Body of pancreas (tissue), 4 donors: Measurements from ENCODE around the gene MRAS. TPM values are rescaled to one million over a fixed set of nuclear protein-coding genes. Genes with fewer than 3 reads are reported as not detected.
"Not testable (repeated sequence)": the region's sequence is repeated elsewhere in the genome, so short reads cannot be mapped to it uniquely, and the experiment has no call there.

Source experiments
- ATAC-seq: fragments of 150-250 bp; one replicate; pipeline ENCODE4 v1.9.1; 2016
- DNase-seq, 4 donors: peaks; one replicate each; pipeline ENCODE4 v3.0.0-alpha.2; 2019
- H3K27ac ChIP-seq, 4 donors: fragments of 200-600 bp; sonication (generic); 1 replicate in 3 of 4; 2 replicates in 1 of 4; pipeline versions ENCODE4 v1.5.1 to v1.6.1; 2016 to 2019; ENCODE audit warnings: mild to moderate bottlenecking in 1 of 4, mixed read lengths in 1 of 4, moderate library complexity in 1 of 4
- H3K27me3 ChIP-seq, 2 donors: fragments of 200-600 bp; sonication (generic); one replicate each; pipeline ENCODE4 v1.6.0; 2016; ENCODE audit warnings: mild to moderate bottlenecking in 1 of 2
- H3K36me3 ChIP-seq, 2 donors: fragments of 200-600 bp; sonication (generic); replicated peaks in 1 of 2; 2 replicates each; pipeline ENCODE4 v1.5.1; 2016; ENCODE audit warnings: low read depth in 2 of 2; ENCODE audit not compliant: insufficient read depth in 1 of 2
- H3K4me1 ChIP-seq: fragments of 200-600 bp; sonication (generic); one replicate; pipeline ENCODE4 v1.6.0; 2016
- H3K4me3 ChIP-seq, 2 donors: fragments of 200-600 bp; sonication (generic); 1 replicate in 1 of 2; 2 replicates in 1 of 2; pipeline ENCODE4 v1.5.1; 2016 to 2019
- H3K9me3 ChIP-seq, 3 donors: fragments of 200-600 bp; sonication (generic); 1 replicate in 2 of 3; 2 replicates in 1 of 3; pipeline ENCODE4 v1.5.1; 2016
- POLR2A ChIP-seq, 3 donors: fragments of 450-650 bp; IDR thresholded peaks; one replicate each; pipeline ENCODE4 v1.6.1; 2016; ENCODE audit warnings: antibody characterized with exemption in 3 of 3, mild to moderate bottlenecking in 2 of 3
- WGBS, 2 donors: methylation state at CpG; one replicate each; pipeline ENCODE4 v1.1.5; 2017; 5-methylcytosine and 5-hydroxymethylcytosine counted together
- intact Hi-C: fragments of 100-400 bp; cut with DNase I; formaldehyde crosslinking; loops from one replicate; pipeline ENCODE4 v1.15.1; 2023
- total RNA-seq, 2 donors: library from RNA; depleted of rRNA; stranded (reverse); fragments of >200 nt; gene quantifications; one replicate each; pipeline ENCODE4 v1.1.0, GENCODE V29; 2016
- TF ChIP-seq, protein P1 (sequence below), 7 experiments: fragments of 450-650 bp in 4 of 7; fragments of 200-600 bp in 3 of 7; sonication (generic) in 3 of 7; IDR thresholded peaks; one replicate each; pipeline ENCODE4 v1.5.1; 2016 to 2019; ENCODE audit warnings: antibody characterized with exemption in 7 of 7

MRAS gene
- total RNA-seq, 2 donors from 2014 or later = 9.9 to 20.1 TPM

DNA sequence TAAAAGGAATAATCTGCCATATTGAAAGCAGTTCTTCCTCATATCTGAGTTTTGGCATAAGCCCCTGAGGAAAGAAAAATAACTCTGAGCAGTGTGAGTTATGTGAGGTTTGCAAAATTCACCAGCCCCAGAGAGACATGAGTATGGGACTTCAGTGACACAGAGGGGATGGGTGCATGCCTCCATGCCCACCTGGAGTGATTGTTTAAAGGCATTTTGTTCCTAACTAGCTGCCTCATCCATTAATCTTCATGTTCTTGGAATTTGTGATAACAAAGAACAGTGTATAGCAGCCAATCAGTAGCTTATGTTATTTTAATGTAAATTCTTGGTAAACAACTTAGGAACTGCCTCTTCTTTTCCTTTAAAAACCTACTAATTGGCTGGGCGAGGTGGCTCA, 74.9 kb downstream of the MRAS start:
- Histone ChIP-seq H3K36me3 (no peaks in the 10 kb centered on the region), H3K4me3 (no peak overlapping the region), H3K27me3 (no peaks in the 10 kb centered on the region), H3K4me1 (no peaks in the 10 kb centered on the region), H3K9me3 (no peaks in the 10 kb centered on the region), H3K27ac (no peak overlapping the region)
- 73 to 93% methylated on average over 1 of the region's 1 CpG for WGBS, 2 donors
- ATAC-seq (no peak), DNase-seq (no peak)
- intact Hi-C loops = no loop called here
- no peak for TF ChIP-seq POLR2A (IDR thresholded peaks at IDR 0.05)
- TF ChIP-seq, protein P1, sequence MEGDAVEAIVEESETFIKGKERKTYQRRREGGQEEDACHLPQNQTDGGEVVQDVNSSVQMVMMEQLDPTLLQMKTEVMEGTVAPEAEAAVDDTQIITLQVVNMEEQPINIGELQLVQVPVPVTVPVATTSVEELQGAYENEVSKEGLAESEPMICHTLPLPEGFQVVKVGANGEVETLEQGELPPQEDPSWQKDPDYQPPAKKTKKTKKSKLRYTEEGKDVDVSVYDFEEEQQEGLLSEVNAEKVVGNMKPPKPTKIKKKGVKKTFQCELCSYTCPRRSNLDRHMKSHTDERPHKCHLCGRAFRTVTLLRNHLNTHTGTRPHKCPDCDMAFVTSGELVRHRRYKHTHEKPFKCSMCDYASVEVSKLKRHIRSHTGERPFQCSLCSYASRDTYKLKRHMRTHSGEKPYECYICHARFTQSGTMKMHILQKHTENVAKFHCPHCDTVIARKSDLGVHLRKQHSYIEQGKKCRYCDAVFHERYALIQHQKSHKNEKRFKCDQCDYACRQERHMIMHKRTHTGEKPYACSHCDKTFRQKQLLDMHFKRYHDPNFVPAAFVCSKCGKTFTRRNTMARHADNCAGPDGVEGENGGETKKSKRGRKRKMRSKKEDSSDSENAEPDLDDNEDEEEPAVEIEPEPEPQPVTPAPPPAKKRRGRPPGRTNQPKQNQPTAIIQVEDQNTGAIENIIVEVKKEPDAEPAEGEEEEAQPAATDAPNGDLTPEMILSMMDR (IDR thresholded peaks at IDR 0.05) = no peak

DNA sequence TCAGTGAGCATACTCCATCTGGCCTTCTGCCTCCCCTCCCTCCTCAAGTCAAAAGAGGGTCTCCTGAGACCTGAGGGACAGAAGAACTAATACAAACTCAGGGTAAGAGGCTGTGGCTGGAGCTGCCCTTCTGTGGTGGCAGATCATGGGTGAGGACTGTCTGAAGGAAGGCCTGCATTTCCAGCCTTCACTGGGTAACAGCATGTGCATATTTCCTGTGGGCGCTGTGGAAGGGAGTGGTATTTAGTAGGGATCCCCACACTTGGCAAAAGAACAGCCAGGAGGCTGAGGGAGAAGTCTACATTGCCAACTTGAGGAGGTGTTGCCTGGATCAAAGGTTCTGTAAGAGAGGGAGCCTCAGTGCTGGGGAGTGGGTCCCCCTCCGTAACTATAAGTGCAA, 75.9 kb downstream of the MRAS start:
- Histone ChIP-seq H3K36me3 (no peaks in the 10 kb centered on the region), H3K4me3 (no peak overlapping the region), H3K27ac (no peak overlapping the region), H3K9me3 (no peaks in the 10 kb centered on the region), H3K4me1 (no peaks in the 10 kb centered on the region), H3K27me3 (no peaks in the 10 kb centered on the region)
- no peak for ATAC-seq
- DNase-seq = no peak
- WGBS, 2 donors = 88 to 97% methylated on average over 2 of the region's 2 CpGs
- intact Hi-C loops = no loop called here
- TF ChIP-seq, protein P1 (IDR thresholded peaks at IDR 0.05) = no peak
- no peak for TF ChIP-seq POLR2A (IDR thresholded peaks at IDR 0.05)

GRCh38 chr3:138426211-138426610, 77.8 kb downstream of the MRAS start:
- no peak for DNase-seq
- no peak overlapping the region for H3K4me3 ChIP-seq
- H3K36me3 ChIP-seq = no peaks in the 10 kb centered on the region
- no peak for TF ChIP-seq POLR2A (IDR thresholded peaks at IDR 0.05)
- TF ChIP-seq, protein P1 (IDR thresholded peaks at IDR 0.05) = no peak
- H3K27ac ChIP-seq = no peak overlapping the region
- H3K4me1 ChIP-seq = no peaks in the 10 kb centered on the region
- no peaks in the 10 kb centered on the region for H3K27me3 ChIP-seq
- 42 to 45% methylated on average over 3 of the region's 3 CpGs for WGBS, 2 donors
- no peaks in the 10 kb centered on the region for H3K9me3 ChIP-seq
- no peak for ATAC-seq
- intact Hi-C loops = no loop called here

DNA sequence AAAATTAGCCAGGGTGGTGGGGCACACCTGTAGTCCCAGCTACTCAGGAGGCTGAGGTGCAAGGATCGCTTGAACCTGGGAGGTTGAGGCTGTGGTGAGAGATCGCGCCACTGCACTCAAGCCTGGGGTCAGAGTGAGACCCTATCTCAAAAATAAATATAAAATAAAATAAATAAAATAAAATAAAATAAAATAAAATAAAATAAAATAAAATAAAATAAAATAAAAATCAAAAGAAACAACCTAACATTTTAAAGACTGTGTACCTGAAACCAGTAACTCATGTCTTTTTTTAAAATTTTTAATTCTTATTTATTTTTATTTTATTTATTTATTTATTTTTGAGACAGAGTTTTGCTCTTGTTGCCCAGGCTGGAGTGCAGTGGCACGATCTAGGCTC, 78.4 kb downstream of the MRAS start:
- H3K27me3 ChIP-seq, H3K27ac ChIP-seq, DNase-seq, H3K36me3 ChIP-seq, H3K4me3 ChIP-seq, ATAC-seq, H3K9me3 ChIP-seq, H3K4me1 ChIP-seq, intact Hi-C loops: not testable (repeated sequence)
- 87 to 96% methylated on average over 4 of the region's 4 CpGs for WGBS, 2 donors

DNA sequence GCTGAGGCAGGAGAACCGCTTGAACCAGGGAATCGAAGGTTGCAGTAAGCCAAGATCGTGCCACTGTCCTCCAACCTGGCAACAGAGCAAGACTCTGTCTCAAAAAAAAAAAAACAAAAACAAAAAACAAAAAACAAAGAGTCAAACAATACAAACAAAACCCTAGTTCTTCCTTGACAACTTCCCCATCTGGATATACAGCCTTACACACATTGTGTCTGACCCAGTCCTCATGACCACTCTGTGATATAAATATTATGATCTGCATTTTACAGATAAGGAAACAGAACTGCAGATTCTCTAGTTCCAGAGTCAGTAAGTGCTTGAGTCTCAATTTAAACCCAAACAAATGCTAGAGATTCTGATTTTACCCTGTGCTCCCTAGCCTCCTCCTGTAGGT, 81.3 kb downstream of the MRAS start:
- no peak overlapping the region for H3K27ac ChIP-seq
- WGBS, 2 donors = 88 to 92% methylated on average over 3 of the region's 3 CpGs
- intact Hi-C loops = no loop called here
- no peak for DNase-seq
- no peaks in the 10 kb centered on the region for H3K27me3 ChIP-seq
- no peak for ATAC-seq
- H3K4me3 ChIP-seq = no peak overlapping the region
- no peaks in the 10 kb centered on the region for H3K36me3 ChIP-seq
- peaks cover 10% of the 10 kb centered on the region for H3K4me1 ChIP-seq
- H3K9me3 ChIP-seq = no peaks in the 10 kb centered on the region
- TF ChIP-seq POLR2A (IDR thresholded peaks at IDR 0.05) = no peak
- TF ChIP-seq, protein P1 (IDR thresholded peaks at IDR 0.05) = no peak
